ENCODE results near the gene HOXB3.

DNA sequence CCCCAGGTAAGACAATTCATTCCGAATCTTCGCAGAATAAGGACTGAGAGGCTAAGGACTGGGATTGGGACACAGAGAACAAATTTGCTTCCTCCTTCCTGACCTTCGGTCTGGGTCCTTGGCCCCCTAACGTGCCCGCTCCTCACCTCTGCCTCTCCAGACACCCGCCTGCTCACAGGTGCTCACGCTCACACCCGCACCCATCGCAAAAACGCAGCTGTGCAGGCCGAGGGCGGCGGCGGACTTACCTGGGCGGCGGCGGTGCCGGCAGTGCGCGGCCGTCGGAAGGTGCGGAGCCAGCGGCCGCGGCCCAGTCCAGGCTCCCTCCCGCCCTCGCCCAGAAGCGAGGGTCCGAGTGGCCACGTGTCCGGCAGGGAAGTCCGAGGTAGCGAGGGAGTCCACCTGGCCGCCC is 43.2 kb upstream of the HOXB3 start:
- TF ChIP-seq, protein P1, sequence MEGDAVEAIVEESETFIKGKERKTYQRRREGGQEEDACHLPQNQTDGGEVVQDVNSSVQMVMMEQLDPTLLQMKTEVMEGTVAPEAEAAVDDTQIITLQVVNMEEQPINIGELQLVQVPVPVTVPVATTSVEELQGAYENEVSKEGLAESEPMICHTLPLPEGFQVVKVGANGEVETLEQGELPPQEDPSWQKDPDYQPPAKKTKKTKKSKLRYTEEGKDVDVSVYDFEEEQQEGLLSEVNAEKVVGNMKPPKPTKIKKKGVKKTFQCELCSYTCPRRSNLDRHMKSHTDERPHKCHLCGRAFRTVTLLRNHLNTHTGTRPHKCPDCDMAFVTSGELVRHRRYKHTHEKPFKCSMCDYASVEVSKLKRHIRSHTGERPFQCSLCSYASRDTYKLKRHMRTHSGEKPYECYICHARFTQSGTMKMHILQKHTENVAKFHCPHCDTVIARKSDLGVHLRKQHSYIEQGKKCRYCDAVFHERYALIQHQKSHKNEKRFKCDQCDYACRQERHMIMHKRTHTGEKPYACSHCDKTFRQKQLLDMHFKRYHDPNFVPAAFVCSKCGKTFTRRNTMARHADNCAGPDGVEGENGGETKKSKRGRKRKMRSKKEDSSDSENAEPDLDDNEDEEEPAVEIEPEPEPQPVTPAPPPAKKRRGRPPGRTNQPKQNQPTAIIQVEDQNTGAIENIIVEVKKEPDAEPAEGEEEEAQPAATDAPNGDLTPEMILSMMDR (conservative IDR thresholded peaks at IDR 0.05) = no peak
- TF ChIP-seq ZFX (IDR thresholded peaks at IDR 0.05) = no peak
